Tibial nerve (tissue), 4 donors: ENCODE measurements around the gene PCGF6.

ENCODE experiments used
- EP300 ChIP-seq, 2 donors: sonication (generic); formaldehyde crosslinking; IDR thresholded peaks; one replicate each; pipeline ENCODE4 v1.6.1; 2017; ENCODE audit warnings: antibody characterized with exemption in 2 of 2, mild to moderate bottlenecking in 1 of 2
- POLR2A ChIP-seq, 2 donors: fragments of 450-650 bp; IDR thresholded peaks; one replicate each; pipeline ENCODE4 v1.6.1; 2017; ENCODE audit warnings: antibody characterized with exemption in 2 of 2, mild to moderate bottlenecking in 2 of 2, moderate library complexity in 2 of 2
- TF ChIP-seq, protein P1 (sequence below), 5 experiments: fragments of 200-600 bp in 3 of 5; fragments of 450-650 bp in 2 of 5; sonication (generic) in 3 of 5; IDR thresholded peaks; one replicate each; pipeline ENCODE4 v1.5.1; 2016 to 2019; ENCODE audit warnings: antibody characterized with exemption in 5 of 5, mild to moderate bottlenecking in 3 of 5, moderate library complexity in 2 of 5

DNA sequence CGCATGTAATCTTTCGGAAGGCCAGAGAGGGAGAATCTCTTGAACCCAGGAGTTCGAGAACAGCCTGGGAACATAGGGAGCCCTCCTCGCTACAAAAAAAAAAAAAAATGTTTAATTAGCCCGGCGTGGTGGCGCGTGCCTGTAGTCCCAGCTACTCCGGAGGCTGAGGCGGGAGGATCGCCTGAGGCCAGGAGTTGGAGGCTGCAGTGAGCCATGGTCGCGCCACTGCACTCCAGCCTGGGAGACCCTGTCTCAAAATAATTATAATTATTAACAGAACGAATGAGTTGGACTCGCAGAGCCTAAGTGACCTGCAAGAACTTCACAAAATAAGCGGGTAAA, 794 bp downstream of the PCGF6 start:
- TF ChIP-seq POLR2A (IDR thresholded peaks at IDR 0.05) (no peak), EP300 (IDR thresholded peaks at IDR 0.05) (no peak)
- TF ChIP-seq, protein P1, sequence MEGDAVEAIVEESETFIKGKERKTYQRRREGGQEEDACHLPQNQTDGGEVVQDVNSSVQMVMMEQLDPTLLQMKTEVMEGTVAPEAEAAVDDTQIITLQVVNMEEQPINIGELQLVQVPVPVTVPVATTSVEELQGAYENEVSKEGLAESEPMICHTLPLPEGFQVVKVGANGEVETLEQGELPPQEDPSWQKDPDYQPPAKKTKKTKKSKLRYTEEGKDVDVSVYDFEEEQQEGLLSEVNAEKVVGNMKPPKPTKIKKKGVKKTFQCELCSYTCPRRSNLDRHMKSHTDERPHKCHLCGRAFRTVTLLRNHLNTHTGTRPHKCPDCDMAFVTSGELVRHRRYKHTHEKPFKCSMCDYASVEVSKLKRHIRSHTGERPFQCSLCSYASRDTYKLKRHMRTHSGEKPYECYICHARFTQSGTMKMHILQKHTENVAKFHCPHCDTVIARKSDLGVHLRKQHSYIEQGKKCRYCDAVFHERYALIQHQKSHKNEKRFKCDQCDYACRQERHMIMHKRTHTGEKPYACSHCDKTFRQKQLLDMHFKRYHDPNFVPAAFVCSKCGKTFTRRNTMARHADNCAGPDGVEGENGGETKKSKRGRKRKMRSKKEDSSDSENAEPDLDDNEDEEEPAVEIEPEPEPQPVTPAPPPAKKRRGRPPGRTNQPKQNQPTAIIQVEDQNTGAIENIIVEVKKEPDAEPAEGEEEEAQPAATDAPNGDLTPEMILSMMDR (IDR thresholded peaks at IDR 0.05): no peak
